ENCODE data around the gene HMGCLL1.

GRCh38 chr6:55594442-55594841 lies 15.4 kb upstream of the HMGCLL1 start:
- no peak for TF ChIP-seq CTCF (IDR thresholded peaks at IDR 0.05)
- TF ChIP-seq POLR2A (IDR thresholded peaks at IDR 0.05), result no peak

All from stomach (tissue), 4 donors.